ENCODE measurements around the gene RPL35. TPM values are rescaled to one million over a fixed set of nuclear protein-coding genes. Genes with fewer than 3 reads are reported as not detected.
A peak's percentile ranks its signal among the peaks of the same experiment; 100 is the strongest.

RPL35 gene
- total and polyA plus RNA-seq, 2 of the 8 experiments (the other 6 are each of a cell fraction or from before 2014, with no cell fraction given): 1,831 to 2,448 TPM

DNA sequence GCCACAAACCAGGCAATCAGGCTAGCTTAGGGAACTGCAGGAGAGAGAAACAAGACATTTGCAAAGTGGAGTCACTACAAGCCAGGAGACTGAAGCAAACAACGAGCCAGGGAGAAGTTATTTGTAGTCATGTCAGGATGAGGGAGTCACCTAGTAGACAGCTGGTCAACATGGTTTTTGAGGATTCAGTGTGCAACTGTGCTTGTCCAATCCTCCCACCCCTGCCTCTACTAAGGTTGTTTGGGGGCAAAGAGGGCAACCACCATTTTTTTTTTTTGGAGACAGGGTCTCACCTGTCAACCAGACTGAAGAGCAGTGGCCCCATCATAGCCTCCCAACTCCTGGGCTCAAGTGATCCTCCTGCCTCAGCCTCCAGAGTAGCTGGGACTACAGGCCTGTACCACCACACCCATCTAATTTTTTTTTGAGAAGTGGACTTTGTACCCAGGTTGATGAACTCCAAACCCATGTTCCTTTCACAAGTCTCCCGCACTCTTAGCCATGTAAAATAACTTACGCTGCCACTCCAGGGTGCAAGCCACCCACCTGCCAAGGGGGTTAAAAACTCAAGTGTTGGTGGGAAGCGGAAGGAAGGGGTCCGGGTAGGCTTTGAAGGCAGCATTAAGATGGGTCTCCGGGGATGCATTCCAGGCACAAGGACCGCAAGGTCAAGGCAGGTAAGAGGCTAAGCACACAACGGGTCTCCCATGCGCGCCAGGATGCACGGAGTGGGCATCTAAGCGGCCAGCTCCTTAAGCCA is 995 bp downstream of the RPL35 start (continued):
- no peak for TF ChIP-seq JUN (IDR thresholded peaks at IDR 0.05; ENCODE audit: low read depth, low read length)
- TF ChIP-seq POLR2AphosphoS5 (IDR thresholded peaks at IDR 0.05; ENCODE audit: low read depth, low read length): peak; percentile 75; the same call in 1 of the 2 replicates
- TF ChIP-seq TEAD4 (IDR thresholded peaks at IDR 0.05; ENCODE audit: low read depth, low read length): no peak
- TF ChIP-seq KDM4A (IDR thresholded peaks at IDR 0.05; ENCODE audit: low read depth, low read length, severe bottlenecking): peak; percentile 9
- TF ChIP-seq, protein P1, sequence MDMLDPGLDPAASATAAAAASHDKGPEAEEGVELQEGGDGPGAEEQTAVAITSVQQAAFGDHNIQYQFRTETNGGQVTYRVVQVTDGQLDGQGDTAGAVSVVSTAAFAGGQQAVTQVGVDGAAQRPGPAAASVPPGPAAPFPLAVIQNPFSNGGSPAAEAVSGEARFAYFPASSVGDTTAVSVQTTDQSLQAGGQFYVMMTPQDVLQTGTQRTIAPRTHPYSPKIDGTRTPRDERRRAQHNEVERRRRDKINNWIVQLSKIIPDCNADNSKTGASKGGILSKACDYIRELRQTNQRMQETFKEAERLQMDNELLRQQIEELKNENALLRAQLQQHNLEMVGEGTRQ (IDR thresholded peaks at IDR 0.05; ENCODE audit: low read length): no peak
- TF ChIP-seq YY1 (IDR thresholded peaks at IDR 0.05; ENCODE audit: low read depth, low read length): no peak
